Duodenal mucosa (tissue), 2 donors: ENCODE data around the gene SLC6A19.

Source experiments
- H3K27ac ChIP-seq: one replicate; pipeline ENCODE4 v1.7.0; 2013; ENCODE audit warnings: low read depth, low read length
- H3K27me3 ChIP-seq, 2 donors: one replicate each; pipeline ENCODE4 v1.7.0; 2013; ENCODE audit warnings: low read length in 2 of 2, control low read depth in 1 of 2; ENCODE audit not compliant: insufficient read depth in 2 of 2, control insufficient read depth in 1 of 2
- H3K36me3 ChIP-seq, 2 donors: one replicate each; pipeline ENCODE4 v1.7.0; 2013; ENCODE audit warnings: low read length in 2 of 2, control low read depth in 1 of 2; ENCODE audit not compliant: insufficient read depth in 2 of 2, control insufficient read depth in 1 of 2
- H3K4me1 ChIP-seq, 2 donors: one replicate each; pipeline ENCODE4 v1.7.0; 2013; ENCODE audit warnings: low read length in 2 of 2, control low read depth in 1 of 2; ENCODE audit not compliant: insufficient read depth in 2 of 2, control insufficient read depth in 1 of 2
- H3K4me3 ChIP-seq, 2 donors: one replicate each; pipeline ENCODE4 v1.7.0; 2013; ENCODE audit warnings: low read length in 2 of 2, low read depth in 1 of 2
- H3K9ac ChIP-seq, 2 donors: one replicate each; pipeline ENCODE4 v1.7.0; 2013; ENCODE audit warnings: low read length in 2 of 2, low read depth in 1 of 2
- H3K9me3 ChIP-seq, 2 donors: one replicate each; pipeline ENCODE4 v1.7.0; 2013; ENCODE audit warnings: low read length in 2 of 2, control low read depth in 1 of 2; ENCODE audit not compliant: control insufficient read depth in 1 of 2

SLC6A19 gene

GRCh38 chr5:1164696-1165630 is 36.4 kb upstream of the SLC6A19 start:
- no peaks in the 10 kb centered on the region for H3K27me3 ChIP-seq
- no peak overlapping the region for H3K9ac ChIP-seq
- no peak overlapping the region for H3K4me3 ChIP-seq
- peaks cover 31 to 34% of the 10 kb centered on the region in 2 donors for H3K4me1 ChIP-seq
- H3K9me3 ChIP-seq: no peaks in the 10 kb centered on the region
- no peaks in the 10 kb centered on the region for H3K36me3 ChIP-seq
- no peak overlapping the region for H3K27ac ChIP-seq

GRCh38 chr5:1165864-1166263 is 35.5 kb upstream of the SLC6A19 start:
- Histone ChIP-seq H3K9me3 (no peaks in the 10 kb centered on the region), H3K9ac (no peak overlapping the region), H3K27me3 (no peaks in the 10 kb centered on the region), H3K4me3 (no peak overlapping the region), H3K27ac (no peak overlapping the region), H3K4me1 (peaks cover 31 to 34% of the 10 kb centered on the region in 2 donors), H3K36me3 (no peaks in the 10 kb centered on the region)

GRCh38 chr5:1166370-1166769 is 35.0 kb upstream of the SLC6A19 start:
- Histone ChIP-seq H3K27me3 (no peaks in the 10 kb centered on the region), H3K9ac (no peak overlapping the region), H3K36me3 (no peaks in the 10 kb centered on the region), H3K4me1 (peaks cover 26 to 30% of the 10 kb centered on the region in 2 donors), H3K9me3 (no peaks in the 10 kb centered on the region), H3K27ac (no peak overlapping the region), H3K4me3 (no peak overlapping the region)

GRCh38 chr5:1167361-1167727 is 34.1 kb upstream of the SLC6A19 start:
- Histone ChIP-seq H3K36me3 (no peaks in the 10 kb centered on the region), H3K9ac (no peak overlapping the region), H3K27me3 (no peaks in the 10 kb centered on the region), H3K4me3 (no peak overlapping the region), H3K9me3 (no peaks in the 10 kb centered on the region), H3K27ac (no peak overlapping the region), H3K4me1 (peaks cover 17 to 21% of the 10 kb centered on the region in 2 donors)

GRCh38 chr5:1167728-1168709 is 33.4 kb upstream of the SLC6A19 start:
- Histone ChIP-seq H3K27ac (no peak overlapping the region), H3K27me3 (no peaks in the 10 kb centered on the region), H3K9me3 (no peaks in the 10 kb centered on the region), H3K4me1 (peaks cover 17 to 19% of the 10 kb centered on the region in 2 donors), H3K36me3 (no peaks in the 10 kb centered on the region), H3K4me3 (peak overlapping the region; percentile 26 to 52), H3K9ac (no peak overlapping the region)

- H3K27me3 ChIP-seq: no peaks in the 10 kb centered on the region
- peaks cover 17 to 19% of the 10 kb centered on the region in 2 donors for H3K4me1 ChIP-seq
- no peak overlapping the region for H3K27ac ChIP-seq
- H3K9me3 ChIP-seq: no peaks in the 10 kb centered on the region
- no peak overlapping the region for H3K4me3 ChIP-seq
- no peak overlapping the region for H3K9ac ChIP-seq
- no peaks in the 10 kb centered on the region for H3K36me3 ChIP-seq
Observed at GRCh38 chr5:1168796-1169195, 32.6 kb upstream of the SLC6A19 start.

- no peak overlapping the region for H3K9ac ChIP-seq
- no peaks in the 10 kb centered on the region for H3K36me3 ChIP-seq
- H3K9me3 ChIP-seq: no peaks in the 10 kb centered on the region
- peaks cover 17 to 19% of the 10 kb centered on the region in 2 donors for H3K4me1 ChIP-seq
- no peaks in the 10 kb centered on the region for H3K27me3 ChIP-seq
- no peak overlapping the region for H3K27ac ChIP-seq
- no peak overlapping the region for H3K4me3 ChIP-seq
Observed at GRCh38 chr5:1169211-1170115, 31.9 kb upstream of the SLC6A19 start.

GRCh38 chr5:1171340-1171941 is 30.0 kb upstream of the SLC6A19 start:
- H3K27ac ChIP-seq: no peak overlapping the region
- peaks cover 9 to 12% of the 10 kb centered on the region in 2 donors for H3K4me1 ChIP-seq
- H3K9ac ChIP-seq: no peak overlapping the region
- H3K36me3 ChIP-seq: no peaks in the 10 kb centered on the region
- no peaks in the 10 kb centered on the region for H3K9me3 ChIP-seq
- H3K4me3 ChIP-seq: no peak overlapping the region
- H3K27me3 ChIP-seq: no peaks in the 10 kb centered on the region

GRCh38 chr5:1172007-1172581 is 29.3 kb upstream of the SLC6A19 start:
- Histone ChIP-seq H3K27me3 (no peaks in the 10 kb centered on the region), H3K9me3 (no peaks in the 10 kb centered on the region), H3K4me3 (no peak overlapping the region), H3K36me3 (no peaks in the 10 kb centered on the region), H3K4me1 (peaks cover 9 to 12% of the 10 kb centered on the region in 2 donors), H3K27ac (no peak overlapping the region), H3K9ac (no peak overlapping the region)
